T-helper 1 cell (primary cell): ENCODE data around the gene RPS5.
"Not testable (repeated sequence)": the region's sequence is repeated elsewhere in the genome, so short reads cannot be mapped to it uniquely, and the experiment has no call there.

Experiments
- DNase-seq, 5 donors: peaks; one replicate each; pipeline ENCODE4 v3.0.0-alpha.2; 2012 to 2020

Gene RPS5

GRCh38 chr19:58385891-58386575, 1.0 kb upstream of the RPS5 start:
- DNase-seq, result no peak

- DNase-seq, result no peak
These were observed 487 bp downstream of the RPS5 start for GRCh38 chr19:58387338-58388174.

- DNase-seq, result no peak
These were observed 1.1 kb downstream of the RPS5 start for GRCh38 chr19:58388175-58388526.

GRCh38 chr19:58392945-58393724, 6.1 kb downstream of the RPS5 start:
- no peak for DNase-seq

GRCh38 chr19:58393725-58394033, 6.6 kb downstream of the RPS5 start:
- DNase-seq, result no peak

GRCh38 chr19:58394821-58395219, 7.8 kb downstream of the RPS5 start:
- DNase-seq, result no peak

GRCh38 chr19:58395220-58395978, 8.3 kb downstream of the RPS5 start, which contains the start of gene RNF225:
RNF225 (plus strand) TSS chr19:58395656; CDS start chr19:58396090, 434 bp downstream.
- no peak for DNase-seq

- no peak for DNase-seq
These were observed 9.0 kb downstream of the RPS5 start for GRCh38 chr19:58395979-58396627.

GRCh38 chr19:58396691-58397532, 9.8 kb downstream of the RPS5 start:
- DNase-seq, result no peak

- DNase-seq, result no peak
These were observed 10.5 kb downstream of the RPS5 start for GRCh38 chr19:58397533-58398037.

GRCh38 chr19:58398087-58398486, 11.0 kb downstream of the RPS5 start:
- DNase-seq, result no peak

- no peak for DNase-seq
These were observed 11.5 kb downstream of the RPS5 start for GRCh38 chr19:58398545-58398944.

GRCh38 chr19:58399903-58400302, 12.8 kb downstream of the RPS5 start:
- DNase-seq, result no peak

- no peak for DNase-seq
These were observed 13.3 kb downstream of the RPS5 start for GRCh38 chr19:58400316-58400915.

GRCh38 chr19:58400916-58401839, 14.1 kb downstream of the RPS5 start:
- peak; percentile 99 to 100 (median 99) for DNase-seq

- DNase-seq, result no peak
These were observed 14.9 kb downstream of the RPS5 start for GRCh38 chr19:58401840-58402421.

GRCh38 chr19:58403920-58404478, 16.9 kb downstream of the RPS5 start:
- DNase-seq, result not testable (repeated sequence)

GRCh38 chr19:58406818-58407657, 20.0 kb downstream of the RPS5 start:
- no peak for DNase-seq
